Measurements from ENCODE around the gene RALGPS1.

Gene RALGPS1

GRCh38 chr9:127061411-127061810 is 146.8 kb downstream of the RALGPS1 start:
- H3K27ac ChIP-seq (ENCODE audit: low read length) = no peak overlapping the region
- H2AFZ ChIP-seq (ENCODE audit: low read length) = no peak overlapping the region
- H3K9me3 ChIP-seq (replicated peaks; ENCODE audit: insufficient read depth, low read length) = no peaks in the 10 kb centered on the region
- TF ChIP-seq EZH2phosphoT487 (IDR thresholded peaks at IDR 0.05; ENCODE audit: low read length) = no peak
- no peak for TF ChIP-seq CTCF (IDR thresholded peaks at IDR 0.05; ENCODE audit: low read length)
- no peak overlapping the region for H3K4me3 ChIP-seq (ENCODE audit: low read length)
- H3K4me1 ChIP-seq (ENCODE audit: low read length) = peaks cover 34% of the 10 kb centered on the region
- no peak for DNase-seq
- H3K9me2 ChIP-seq (replicated peaks; ENCODE audit: insufficient read depth, low read length) = no peaks in the 10 kb centered on the region
- H3K4me2 ChIP-seq (ENCODE audit: low read depth, low read length) = no peak overlapping the region
- no peaks in the 10 kb centered on the region for H3K36me3 ChIP-seq (replicated peaks; ENCODE audit: insufficient read depth, low read length)
- no peaks in the 10 kb centered on the region for H4K20me1 ChIP-seq (ENCODE audit: insufficient read depth, low read length)
- H3K79me2 ChIP-seq (ENCODE audit: low read length) = no peaks in the 10 kb centered on the region
- H3K27me3 ChIP-seq (replicated peaks; ENCODE audit: insufficient read depth, low read length) = no peaks in the 10 kb centered on the region
- H3K9ac ChIP-seq (ENCODE audit: low read length) = no peak overlapping the region
- H3F3A ChIP-seq (ENCODE audit: insufficient read depth, low read length) = peaks cover 10% of the 10 kb centered on the region; the same call in 1 of the 2 replicates

DNA sequence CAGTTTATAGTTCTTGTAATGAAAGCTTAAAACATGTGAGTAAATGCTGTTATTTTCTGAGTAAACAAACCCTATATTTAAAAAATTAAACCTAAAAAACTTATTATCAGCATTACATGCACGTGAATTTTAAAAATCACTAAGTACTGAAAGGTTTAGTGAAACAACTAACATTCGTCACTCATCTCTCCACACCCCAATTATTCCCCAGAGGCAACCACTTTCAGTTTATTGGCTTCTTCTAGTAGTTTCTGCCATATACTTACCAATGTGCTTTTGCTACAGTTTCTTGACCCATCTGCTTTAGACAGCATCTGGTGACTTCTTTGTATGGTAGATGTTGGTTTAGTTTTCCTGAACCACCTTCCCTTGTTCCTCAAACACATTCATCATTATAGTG is 149.8 kb downstream of the RALGPS1 start:
- Histone ChIP-seq H4K20me1 (ENCODE audit: insufficient read depth, low read length) (no peaks in the 10 kb centered on the region), H3K27ac (ENCODE audit: low read length) (no peak overlapping the region), H3K4me1 (ENCODE audit: low read length) (peaks cover 45% of the 10 kb centered on the region), H3K9me2 (replicated peaks; ENCODE audit: insufficient read depth, low read length) (no peaks in the 10 kb centered on the region), H3F3A (ENCODE audit: insufficient read depth, low read length) (peaks cover 22% of the 10 kb centered on the region), H2AFZ (ENCODE audit: low read length) (no peak overlapping the region), H3K36me3 (replicated peaks; ENCODE audit: insufficient read depth, low read length) (no peaks in the 10 kb centered on the region), H3K9me3 (replicated peaks; ENCODE audit: insufficient read depth, low read length) (no peaks in the 10 kb centered on the region), H3K4me2 (ENCODE audit: low read depth, low read length) (no peak overlapping the region), H3K27me3 (replicated peaks; ENCODE audit: insufficient read depth, low read length) (no peaks in the 10 kb centered on the region), H3K4me3 (ENCODE audit: low read length) (no peak overlapping the region), H3K9ac (ENCODE audit: low read length) (no peak overlapping the region), H3K79me2 (ENCODE audit: low read length) (no peaks in the 10 kb centered on the region)
- DNase-seq = no peak
- TF ChIP-seq EZH2 (optimal IDR thresholded peaks at IDR 0.05; ENCODE audit: low read depth, low read length) (no peak), EZH2phosphoT487 (IDR thresholded peaks at IDR 0.05; ENCODE audit: low read length) (no peak), CTCF (IDR thresholded peaks at IDR 0.05; ENCODE audit: low read length) (no peak)

- DNase-seq = no peak
- H3K4me2 ChIP-seq (ENCODE audit: low read depth, low read length) = no peak overlapping the region
- H3K4me1 ChIP-seq (ENCODE audit: low read length) = peaks cover 32% of the 10 kb centered on the region
- no peaks in the 10 kb centered on the region for H3K27me3 ChIP-seq (replicated peaks; ENCODE audit: insufficient read depth, low read length)
- H3K79me2 ChIP-seq (ENCODE audit: low read length) = no peaks in the 10 kb centered on the region
- H3F3A ChIP-seq (ENCODE audit: insufficient read depth, low read length) = peaks cover 12% of the 10 kb centered on the region
- no peaks in the 10 kb centered on the region for H4K20me1 ChIP-seq (ENCODE audit: insufficient read depth, low read length)
- no peaks in the 10 kb centered on the region for H3K36me3 ChIP-seq (replicated peaks; ENCODE audit: insufficient read depth, low read length)
- TF ChIP-seq EZH2 (optimal IDR thresholded peaks at IDR 0.05; ENCODE audit: low read depth, low read length) (no peak), CTCF (IDR thresholded peaks at IDR 0.05; ENCODE audit: low read length) (no peak), EZH2phosphoT487 (IDR thresholded peaks at IDR 0.05; ENCODE audit: low read length) (no peak)
- H3K9me3 ChIP-seq (replicated peaks; ENCODE audit: insufficient read depth, low read length) = no peaks in the 10 kb centered on the region
- H3K4me3 ChIP-seq (ENCODE audit: low read length) = no peak overlapping the region
- H3K27ac ChIP-seq (ENCODE audit: low read length) = no peak overlapping the region
- no peaks in the 10 kb centered on the region for H3K9me2 ChIP-seq (replicated peaks; ENCODE audit: insufficient read depth, low read length)
- H3K9ac ChIP-seq (ENCODE audit: low read length) = no peak overlapping the region
- H2AFZ ChIP-seq (ENCODE audit: low read length) = no peak overlapping the region
Measured at GRCh38 chr9:127065592-127065991, 151.0 kb downstream of the RALGPS1 start.
